Endothelial cell of umbilical vein (primary cell): ENCODE measurements around the gene ATP9B.

Experiments
- CTCF ChIP-seq, 2 donors: IDR thresholded peaks; 1 replicate in 1 of 2; 2 replicates in 1 of 2; pipeline ENCODE4 v1.5.1; 2011; ENCODE audit warnings: low read length in 2 of 2, mild to moderate bottlenecking in 2 of 2, moderate library complexity in 2 of 2, control low read depth in 1 of 2, inconsistent platforms in 1 of 2, low read depth in 1 of 2; ENCODE audit not compliant: insufficient read depth in 1 of 2; ENCODE audit errors: extremely low read depth in 1 of 2
- EZH2 ChIP-seq: IDR thresholded peaks from 2 replicates; pipeline ENCODE4 v1.6.1; 2012; ENCODE audit warnings: borderline replicate concordance, low read depth, mild to moderate bottlenecking, moderate library complexity, low read length, inconsistent platforms; ENCODE audit not compliant: severe bottlenecking
- FOS ChIP-seq: IDR thresholded peaks from 2 replicates; pipeline ENCODE4 v1.6.1; 2011; ENCODE audit warnings: mild to moderate bottlenecking, low read length, moderate library complexity, borderline replicate concordance; ENCODE audit not compliant: insufficient read depth
- GATA2 ChIP-seq: IDR thresholded peaks from 2 replicates; pipeline ENCODE4 v1.7.0; 2011; ENCODE audit warnings: low read depth, mild to moderate bottlenecking, moderate library complexity, mixed read lengths, low read length; ENCODE audit not compliant: insufficient read length, insufficient read depth
- JUN ChIP-seq: IDR thresholded peaks from 2 replicates; pipeline ENCODE4 v1.6.1; 2011; ENCODE audit warnings: borderline replicate concordance, low read depth; ENCODE audit not compliant: insufficient read length, insufficient read depth
- MAX ChIP-seq: IDR thresholded peaks from 2 replicates; pipeline ENCODE4 v1.6.1; 2011; ENCODE audit not compliant: insufficient read depth, insufficient read length
- MYC ChIP-seq: IDR thresholded peaks from one replicate; pipeline ENCODE4 v1.6.1; 2011; ENCODE audit warnings: mild to moderate bottlenecking, low read depth, low read length
- POLR2A ChIP-seq: IDR thresholded peaks from 2 replicates; pipeline ENCODE4 v1.6.1; 2012; ENCODE audit warnings: low read depth, mild to moderate bottlenecking, control low read depth, low read length
- POLR2AphosphoS5 ChIP-seq: IDR thresholded peaks from 2 replicates; pipeline ENCODE4 v1.6.1; 2012; ENCODE audit warnings: low read depth, mild to moderate bottlenecking, control low read depth, low read length, moderate library complexity; ENCODE audit not compliant: insufficient read depth

- TF ChIP-seq CTCF (IDR thresholded peaks at IDR 0.05; ENCODE audit: extremely low read depth in 1 of 2, insufficient read depth in 1 of 2, low read depth in 1 of 2, low read length in 2 of 2) = no peak
- no peak for TF ChIP-seq POLR2AphosphoS5
- no peak for TF ChIP-seq EZH2
- TF ChIP-seq POLR2A = no peak
- no peak for TF ChIP-seq MYC
- TF ChIP-seq MAX = no peak
- no peak for TF ChIP-seq FOS
- no peak for TF ChIP-seq GATA2
- TF ChIP-seq JUN = no peak
These were observed 21.5 kb upstream of the ATP9B start for GRCh38 chr18:79047556-79048244.
